Cardiac muscle cell (in vitro differentiated cells and primary cell): ENCODE measurements around the gene KCNMB4. TPM values are rescaled to one million over a fixed set of nuclear protein-coding genes. Genes with fewer than 3 reads are reported as not detected.
A peak's percentile ranks its signal among the peaks of the same experiment; 100 is the strongest.

Experiments
- DNase-seq, 2 donors: peaks; one replicate each; pipeline versions ENCODE4 v3.0.0 to v3.0.0-alpha.2; 2010 to 2017; ENCODE audit warnings: low read depth in 1 of 2, low spot score in 1 of 2
- H3K27ac ChIP-seq: fragments of 200-600 bp; sonication (generic); 2 replicates; pipeline ENCODE4 v1.5.1; 2016
- H3K27me3 ChIP-seq: fragments of 200-600 bp; sonication (generic); 2 replicates; pipeline ENCODE4 v1.6.0; 2016; ENCODE audit warnings: control low read depth
- H3K36me3 ChIP-seq: fragments of 200-600 bp; sonication (generic); 2 replicates; pipeline ENCODE4 v1.5.1; 2016; ENCODE audit warnings: control low read depth
- H3K4me1 ChIP-seq: fragments of 200-600 bp; sonication (generic); 2 replicates; pipeline ENCODE4 v1.8.1; 2017; ENCODE audit warnings: low read depth, mild to moderate bottlenecking, mixed run types
- H3K4me3 ChIP-seq: fragments of 200-600 bp; sonication (generic); 2 replicates; pipeline ENCODE4 v1.5.1; 2016; ENCODE audit warnings: mild to moderate bottlenecking
- H3K9me3 ChIP-seq: fragments of 200-600 bp; sonication (generic); 2 replicates; pipeline ENCODE4 v1.5.1; 2017; ENCODE audit warnings: low read depth, mild to moderate bottlenecking, control low read depth
- CTCF ChIP-seq: IDR thresholded peaks from 2 replicates; pipeline ENCODE4 v1.5.1; 2012; ENCODE audit warnings: low read depth, mild to moderate bottlenecking, low read length
- polyA plus RNA-seq: library from polyadenylated mRNA; unstranded; fragments of >200 nt; fragmentation: Nextera tagmentation; extraction: Ambion mirVana; gene quantifications from 2 replicates; pipeline ENCODE4 v1.2.1, GENCODE V29; 2016
- total RNA-seq: library from RNA; depleted of rRNA; stranded (reverse); fragments of >200 nt; gene quantifications from 2 replicates; pipeline ENCODE4 v1.2.3, GENCODE V29; 2016

The KCNMB4 gene
- total and polyA plus RNA-seq, 2 experiments from 2014 or later: 22.4 to 22.8 TPM

- H3K4me1 ChIP-seq: no peaks in the 10 kb centered on the region
- peak; percentile 28 for TF ChIP-seq CTCF
- no peak overlapping the region for H3K27ac ChIP-seq
- peaks cover 10% of the 10 kb centered on the region for H3K36me3 ChIP-seq
- no peaks in the 10 kb centered on the region for H3K27me3 ChIP-seq
- H3K4me3 ChIP-seq: no peak overlapping the region
- no peaks in the 10 kb centered on the region for H3K9me3 ChIP-seq
- DNase-seq: peak in 1 of 2 donors; percentile 24
Observed at GRCh38 chr12:70402597-70402996, 36.5 kb downstream of the KCNMB4 start.

GRCh38 chr12:70403826-70404225 lies 37.7 kb downstream of the KCNMB4 start:
- Histone ChIP-seq H3K36me3 (peaks cover 10% of the 10 kb centered on the region), H3K27me3 (no peaks in the 10 kb centered on the region), H3K4me1 (no peaks in the 10 kb centered on the region), H3K4me3 (no peak overlapping the region), H3K27ac (no peak overlapping the region), H3K9me3 (no peaks in the 10 kb centered on the region)
- no peak for DNase-seq
- TF ChIP-seq CTCF: no peak

- DNase-seq: no peak
- Histone ChIP-seq H3K9me3 (no peaks in the 10 kb centered on the region), H3K4me1 (no peaks in the 10 kb centered on the region), H3K27ac (no peak overlapping the region), H3K27me3 (no peaks in the 10 kb centered on the region), H3K36me3 (peaks cover 4% of the 10 kb centered on the region), H3K4me3 (no peak overlapping the region)
- TF ChIP-seq CTCF: no peak
Observed at GRCh38 chr12:70408004-70408790, 42.1 kb downstream of the KCNMB4 start.

GRCh38 chr12:70415987-70416386 lies 49.9 kb downstream of the KCNMB4 start:
- Histone ChIP-seq H3K27ac (no peak overlapping the region), H3K27me3 (no peaks in the 10 kb centered on the region), H3K4me3 (no peak overlapping the region), H3K36me3 (no peaks in the 10 kb centered on the region), H3K4me1 (no peaks in the 10 kb centered on the region), H3K9me3 (no peaks in the 10 kb centered on the region)
- no peak for TF ChIP-seq CTCF
- DNase-seq: no peak

GRCh38 chr12:70417121-70417520 lies 51.0 kb downstream of the KCNMB4 start:
- DNase-seq: no peak
- no peaks in the 10 kb centered on the region for H3K27me3 ChIP-seq
- H3K36me3 ChIP-seq: no peaks in the 10 kb centered on the region
- H3K4me1 ChIP-seq: no peaks in the 10 kb centered on the region
- no peaks in the 10 kb centered on the region for H3K9me3 ChIP-seq
- no peak overlapping the region for H3K27ac ChIP-seq
- no peak overlapping the region for H3K4me3 ChIP-seq
- no peak for TF ChIP-seq CTCF
